CD14-positive monocyte (primary cell): ENCODE results near the gene SUPT16H. TPM values are rescaled to one million over a fixed set of nuclear protein-coding genes. Genes with fewer than 3 reads are reported as not detected.
A peak's percentile ranks its signal among the peaks of the same experiment; 100 is the strongest.

ENCODE experiments used
- DNase-seq, 3 donors: peaks; one replicate each; pipeline ENCODE4 v3.0.0-alpha.2; 2011 to 2022
- H2AFZ ChIP-seq: 2 replicates; pipeline ENCODE4 v1.6.0; 2012; ENCODE audit warnings: mild to moderate bottlenecking, low read depth, low read length, inconsistent platforms; ENCODE audit not compliant: insufficient read depth, poor library complexity, severe bottlenecking
- H3K27ac ChIP-seq, 2 donors: 1 replicate in 1 of 2; 2 replicates in 1 of 2; pipeline ENCODE4 v1.5.1; 2012 to 2013; ENCODE audit warnings: low read length in 2 of 2, control low read depth in 1 of 2, inconsistent platforms in 1 of 2, low read depth in 1 of 2, mild to moderate bottlenecking in 1 of 2
- H3K27me3 ChIP-seq, 2 donors: one replicate each; pipeline versions ENCODE4 v1.6.0 to v1.6.1; 2011 to 2013; ENCODE audit warnings: low read length in 2 of 2; ENCODE audit not compliant: control insufficient read depth in 2 of 2, insufficient read depth in 2 of 2
- H3K36me3 ChIP-seq, 2 donors: replicated peaks in 1 of 2; 1 replicate in 1 of 2; 2 replicates in 1 of 2; pipeline versions ENCODE4 v1.5.1 to v1.6.1; 2012 to 2013; ENCODE audit warnings: low read length in 2 of 2, control low read depth in 1 of 2, inconsistent platforms in 1 of 2, mild to moderate bottlenecking in 1 of 2; ENCODE audit not compliant: insufficient read depth in 2 of 2, control insufficient read depth in 1 of 2
- H3K4me1 ChIP-seq, 2 donors: 1 replicate in 1 of 2; 2 replicates in 1 of 2; pipeline versions ENCODE4 v1.5.1 to v1.6.1; 2012 to 2013; ENCODE audit warnings: low read length in 2 of 2, control low read depth in 1 of 2, inconsistent platforms in 1 of 2, mild to moderate bottlenecking in 1 of 2, moderate library complexity in 1 of 2; ENCODE audit not compliant: insufficient read depth in 2 of 2, control insufficient read depth in 1 of 2
- H3K4me2 ChIP-seq: replicated peaks from 2 replicates; pipeline ENCODE3; 2012; ENCODE audit warnings: low read length, moderate library complexity, mild to moderate bottlenecking; ENCODE audit not compliant: poor library complexity, severe bottlenecking; ENCODE audit errors: extremely low read depth
- H3K4me3 ChIP-seq, 3 experiments: fragments of 200-600 bp in 1 of 3; sonication (generic) in 1 of 3; replicated peaks in 1 of 3; 1 replicate in 2 of 3; 2 replicates in 1 of 3; pipeline ENCODE4 v1.5.1; 2011 to 2013; ENCODE audit warnings: low read length in 3 of 3, mild to moderate bottlenecking in 3 of 3, control low read depth in 2 of 3, low read depth in 2 of 3, inconsistent platforms in 1 of 3, moderate library complexity in 1 of 3
- H3K79me2 ChIP-seq: 2 replicates; pipeline ENCODE4 v1.6.0; 2012; ENCODE audit warnings: mild to moderate bottlenecking, control low read depth, inconsistent platforms, low read length, moderate library complexity; ENCODE audit not compliant: insufficient read depth
- H3K9ac ChIP-seq: 2 replicates; pipeline ENCODE4 v1.6.0; 2017; ENCODE audit warnings: low read length, mild to moderate bottlenecking; ENCODE audit not compliant: insufficient read depth, poor library complexity, severe bottlenecking
- H3K9me3 ChIP-seq, 2 donors: replicated peaks in 1 of 2; 1 replicate in 1 of 2; 2 replicates in 1 of 2; pipeline versions ENCODE4 v1.5.1 to v1.6.1; 2012 to 2013; ENCODE audit warnings: low read length in 2 of 2, control low read depth in 1 of 2; ENCODE audit not compliant: control insufficient read depth in 1 of 2, insufficient read depth in 1 of 2
- H4K20me1 ChIP-seq: 2 replicates; pipeline ENCODE4 v1.6.0; 2012; ENCODE audit warnings: mild to moderate bottlenecking, low read length, control low read depth, moderate library complexity; ENCODE audit not compliant: insufficient read depth
- H3K27ac Mint-ChIP-seq, 7 donors: one replicate each; pipeline ENCODE4 v1.8.0; 2020; ENCODE audit warnings: mild to moderate bottlenecking in 7 of 7, mixed read lengths in 7 of 7, moderate library complexity in 6 of 7, inconsistent platforms in 2 of 7
- H3K27me3 Mint-ChIP-seq, 3 donors: one replicate each; pipeline ENCODE4 v1.8.0; 2021 to 2022; ENCODE audit warnings: low read depth in 3 of 3, mild to moderate bottlenecking in 3 of 3, mixed read lengths in 3 of 3, moderate library complexity in 3 of 3, inconsistent platforms in 1 of 3
- H3K36me3 Mint-ChIP-seq, 2 donors: one replicate each; pipeline ENCODE4 v1.8.0; 2020; ENCODE audit warnings: mixed read lengths in 2 of 2, inconsistent platforms in 1 of 2, mild to moderate bottlenecking in 1 of 2
- H3K4me1 Mint-ChIP-seq: one replicate; pipeline ENCODE4 v1.8.0; 2020; ENCODE audit warnings: mild to moderate bottlenecking, mixed read lengths
- H3K4me3 Mint-ChIP-seq, 2 donors: one replicate each; pipeline ENCODE4 v1.8.0; 2020; ENCODE audit warnings: mild to moderate bottlenecking in 2 of 2, mixed read lengths in 2 of 2, moderate library complexity in 1 of 2
- H3K9me3 Mint-ChIP-seq, 7 donors: one replicate each; pipeline ENCODE4 v1.8.0; 2020 to 2022; ENCODE audit warnings: mixed read lengths in 7 of 7, mild to moderate bottlenecking in 6 of 7, moderate library complexity in 6 of 7, inconsistent platforms in 2 of 7
- CTCF ChIP-seq: fragments of 200-600 bp; IDR thresholded peaks from one replicate; pipeline ENCODE4 v1.8.0; 2022; ENCODE audit warnings: antibody characterized with exemption, mild to moderate bottlenecking
- WGBS: methylation state at CpG from one replicate; pipeline ENCODE4 v1.1.5; 2013; ENCODE audit warnings: missing lambda C conversion rate; ENCODE audit not compliant: insufficient coverage; 5-methylcytosine and 5-hydroxymethylcytosine counted together
- intact Hi-C, 2 donors: fragments of 100-400 bp; cut with micrococcal nuclease; formaldehyde crosslinking; loops; one replicate each; pipeline versions ENCODE4 v1.15.0 to v1.15.1; 2023
- polyA plus RNA-seq, 3 donors: library from polyadenylated mRNA; depleted of rRNA in 1 of 3; unstranded in 2 of 3; stranded (reverse) in 1 of 3; fragments of 300-500 nt in 2 of 3; fragments of >200 nt in 1 of 3; fragmentation: Illumina TruSeq in 2 of 3; gene quantifications; 1 replicate in 2 of 3; 2 replicates in 1 of 3; pipeline ENCODE4 v1.2.3, GENCODE V29; 2012 to 2021

The SUPT16H gene
- polyA plus RNA-seq, 3 donors, result 15.7 to 37.3 (median 26.6) TPM

- H3K36me3 ChIP-seq, result no peaks in the 10 kb centered on the region
- WGBS, result no CpG with 5 or more reads among the region's 3 CpGs
- H3K9me3 Mint-ChIP-seq, result peaks cover 0 to 3% (median 0%) of the 10 kb centered on the region in 7 donors
- H3K27me3 Mint-ChIP-seq, result peaks cover 0 to 11% (median 3%) of the 10 kb centered on the region in 3 donors
- H3K27me3 ChIP-seq, result no peaks in the 10 kb centered on the region
- H3K4me1 Mint-ChIP-seq, result peaks cover 33% of the 10 kb centered on the region
- H3K27ac Mint-ChIP-seq, result no peak overlapping the region
- H2AFZ ChIP-seq, result no peak overlapping the region
- H3K79me2 ChIP-seq, result no peaks in the 10 kb centered on the region
- no peak overlapping the region for H3K4me2 ChIP-seq
- H3K9me3 ChIP-seq, result no peaks in the 10 kb centered on the region
- H4K20me1 ChIP-seq, result no peaks in the 10 kb centered on the region
- intact Hi-C loops, result loop anchor here in 1 of 2 donors (5.0 kb wide), 1 partner anchor 43 kb away; the partner anchor contains the start of gene HNRNPC
- H3K9ac ChIP-seq, result no peak overlapping the region
- H3K36me3 Mint-ChIP-seq, result no peaks in the 10 kb centered on the region
- DNase-seq, result no peak
- TF ChIP-seq CTCF, result no peak
- H3K4me3 ChIP-seq, result no peak overlapping the region
- no peak overlapping the region for H3K27ac ChIP-seq
- no peak overlapping the region for H3K4me3 Mint-ChIP-seq
- H3K4me1 ChIP-seq, result peaks cover 37 to 38% of the 10 kb centered on the region in 2 donors
Observed at GRCh38 chr14:21309956-21310355, 73.9 kb downstream of the SUPT16H start.

- no peak for DNase-seq
- peaks cover 27% of the 10 kb centered on the region for H3K4me1 Mint-ChIP-seq
- no peaks in the 10 kb centered on the region for H3K9me3 ChIP-seq
- H3K4me3 ChIP-seq, result peak overlapping the region; percentile 53 to 73 (median 69)
- H3K27ac Mint-ChIP-seq, result peak overlapping the region in 6 of 7 donors; percentile 59 to 91 (median 76)
- peaks cover 30% of the 10 kb centered on the region in 2 donors for H3K4me1 ChIP-seq
- H3K27me3 Mint-ChIP-seq, result peaks cover 0 to 12% (median 3%) of the 10 kb centered on the region in 3 donors
- no peaks in the 10 kb centered on the region for H3K36me3 ChIP-seq
- H4K20me1 ChIP-seq, result no peaks in the 10 kb centered on the region
- intact Hi-C loops, result no loop called here
- H3K4me2 ChIP-seq, result peak overlapping the region; percentile 78
- no peak for TF ChIP-seq CTCF
- WGBS, result 96% methylated on average over 4 of the region's 8 CpGs
- no peaks in the 10 kb centered on the region for H3K79me2 ChIP-seq
- peak overlapping the region; percentile 87 to 95 for H3K4me3 Mint-ChIP-seq
- peaks cover 0 to 3% (median 0%) of the 10 kb centered on the region in 7 donors for H3K9me3 Mint-ChIP-seq
- no peaks in the 10 kb centered on the region for H3K36me3 Mint-ChIP-seq
- no peak overlapping the region for H3K27ac ChIP-seq
- no peak overlapping the region for H3K9ac ChIP-seq
- peak overlapping the region; percentile 81 for H2AFZ ChIP-seq
- H3K27me3 ChIP-seq, result no peaks in the 10 kb centered on the region
Observed at GRCh38 chr14:21309238-21309636, 74.6 kb downstream of the SUPT16H start.
